NCI-H1417 treated with DMSO at 0.1 percent for 48 hours (cell line): ENCODE results near the gene DCTN1.

ENCODE experiments used
- DNase-seq: peaks from one replicate; lab custom pipeline; 2025; lab: John Stamatoyannopoulos, UW

DCTN1 gene

GRCh38 chr2:74413001-74413698, 33.0 kb upstream of the DCTN1 start:
- no peak for DNase-seq

- no peak for DNase-seq
Measured at GRCh38 chr2:74407682-74408081, 27.6 kb upstream of the DCTN1 start.

DNA sequence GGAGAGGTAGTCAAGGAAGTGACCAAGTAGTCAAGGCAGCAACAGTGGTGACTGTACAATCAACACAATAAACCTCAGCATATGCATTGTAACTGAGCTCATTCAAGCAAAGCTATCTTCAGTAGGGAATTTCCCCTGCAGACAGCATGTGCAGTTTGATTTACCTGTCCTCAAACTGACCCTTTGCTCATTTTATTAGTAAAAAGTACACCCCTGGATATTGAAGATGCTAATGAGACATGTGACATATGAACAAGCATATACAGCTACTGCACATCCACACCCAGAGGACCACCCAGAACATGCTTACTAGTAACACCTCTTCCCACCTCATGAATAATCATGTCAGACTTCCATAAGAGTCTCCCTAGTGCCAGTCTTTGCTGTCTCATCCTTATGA, 25.9 kb upstream of the DCTN1 start:
- DNase-seq, result no peak

GRCh38 chr2:74401891-74402290, 21.8 kb upstream of the DCTN1 start:
- no peak for DNase-seq

DNA sequence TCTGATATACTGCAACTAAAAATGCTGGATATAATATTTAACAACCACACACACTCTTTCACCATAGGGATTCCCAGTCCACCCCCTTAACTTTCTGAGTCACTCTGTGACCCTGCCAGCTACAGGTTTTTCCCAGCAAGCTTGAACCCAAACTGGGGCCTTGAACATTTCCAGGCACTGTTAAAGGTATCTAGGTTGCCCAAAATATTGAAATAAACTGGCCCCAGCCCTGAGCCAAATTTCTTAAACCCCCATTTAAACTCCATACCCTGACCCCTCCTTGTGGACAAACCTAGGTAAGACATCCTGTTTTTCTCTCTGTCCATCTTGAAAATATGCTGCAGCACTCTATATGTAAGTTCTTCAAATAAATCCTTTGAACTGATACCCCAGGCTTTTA, 19.7 kb upstream of the DCTN1 start:
- DNase-seq, result no peak

DNA sequence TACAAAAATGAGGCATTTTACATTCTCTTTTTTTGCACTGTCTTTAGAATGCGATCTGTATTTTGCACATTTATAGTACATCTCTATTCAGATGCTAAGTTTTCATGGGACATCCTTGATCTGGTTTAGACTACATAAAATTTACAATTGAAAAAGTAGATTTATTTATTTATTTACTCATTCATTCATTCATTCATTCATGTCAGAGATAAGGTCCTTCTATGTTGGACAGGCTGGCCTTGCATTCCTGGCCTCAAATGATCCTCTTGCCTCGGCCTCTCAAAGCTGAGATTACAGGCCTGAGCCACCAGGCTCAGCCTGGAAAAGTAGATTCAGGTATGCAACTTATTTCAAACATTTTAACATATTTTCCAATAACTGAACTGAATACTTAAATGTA, 16.0 kb upstream of the DCTN1 start:
- DNase-seq, result no peak

GRCh38 chr2:74393525-74393924, 13.4 kb upstream of the DCTN1 start:
- DNase-seq, result no peak

DNA sequence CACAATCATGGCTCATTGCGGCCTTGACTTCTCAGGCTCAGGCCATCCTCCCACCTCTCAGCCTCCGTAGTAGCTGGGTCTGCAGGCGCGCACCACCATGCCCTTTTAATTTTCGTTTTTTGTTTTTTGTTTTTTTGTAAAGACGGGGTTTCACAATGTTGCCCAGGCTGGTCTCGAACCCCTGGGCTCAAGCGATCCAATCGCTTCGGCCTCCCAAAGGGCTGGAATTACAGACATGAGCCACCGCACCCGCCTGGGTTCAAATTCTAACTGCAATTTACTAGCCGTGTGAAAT, 12.3 kb upstream of the DCTN1 start:
- DNase-seq, result no peak

- DNase-seq, result peak; percentile 85
Measured at GRCh38 chr2:74391580-74392448, 11.7 kb upstream of the DCTN1 start.

GRCh38 chr2:74391209-74391579, 11.1 kb upstream of the DCTN1 start:
- no peak for DNase-seq

DNA sequence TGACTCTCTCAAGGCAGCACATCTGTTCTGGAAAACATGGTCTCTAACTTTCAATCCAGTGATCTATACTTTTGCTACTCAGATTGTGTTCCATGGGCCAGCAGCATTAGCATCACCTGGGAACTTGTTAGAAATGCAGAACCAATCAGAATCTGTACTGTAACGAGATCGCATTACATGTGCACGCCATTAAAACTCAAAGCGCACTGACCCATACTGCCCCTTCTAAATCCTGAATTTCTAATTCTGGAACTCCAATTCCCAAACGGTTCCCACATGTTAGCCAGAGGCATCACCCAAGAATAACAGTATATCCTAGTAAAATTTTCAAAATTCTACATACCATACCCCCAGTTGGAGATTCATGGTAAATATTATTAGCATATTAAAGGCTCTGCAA, 10.5 kb upstream of the DCTN1 start:
- no peak for DNase-seq

DNA sequence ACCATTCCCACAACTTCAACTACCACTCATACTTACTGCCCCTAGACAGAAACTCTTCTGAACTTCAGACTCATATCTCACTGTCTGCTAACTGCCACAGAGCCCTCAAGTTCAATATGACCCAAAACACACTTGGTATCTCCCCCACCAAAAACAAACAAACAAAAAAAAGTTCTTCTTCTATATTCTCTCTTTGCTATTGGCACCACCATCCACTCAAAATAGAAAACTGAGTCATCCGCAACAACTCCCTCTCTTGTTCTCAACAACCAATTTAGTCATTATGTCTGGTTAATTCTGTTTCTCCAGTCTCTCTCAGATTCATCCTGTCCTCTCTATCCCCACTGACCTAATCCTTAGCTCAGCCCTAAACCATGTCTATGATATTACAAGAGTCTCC, 7.2 kb upstream of the DCTN1 start:
- DNase-seq, result no peak

DNA sequence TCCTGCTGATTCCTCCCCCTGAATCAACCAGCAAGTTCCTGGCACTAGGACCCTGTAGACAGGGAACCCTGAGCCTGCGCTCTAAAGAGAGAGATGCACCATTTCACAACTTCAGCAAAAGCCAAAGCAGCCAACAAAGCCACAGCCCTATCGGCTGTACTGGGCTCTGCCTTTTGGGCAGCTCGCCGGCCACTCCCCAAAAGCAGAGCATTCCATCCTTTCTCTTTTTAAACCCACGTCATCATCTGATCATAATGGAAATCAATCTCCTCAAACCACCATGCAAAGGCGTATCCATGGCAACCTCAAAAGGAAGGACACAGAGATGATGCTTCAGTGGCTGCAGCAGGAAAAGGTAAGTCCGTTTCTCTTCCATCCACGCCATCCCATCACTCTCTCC, 5.3 kb upstream of the DCTN1 start:
- DNase-seq, result no peak

- DNase-seq, result no peak
Measured at GRCh38 chr2:74384051-74384450, 3.9 kb upstream of the DCTN1 start.

DNA sequence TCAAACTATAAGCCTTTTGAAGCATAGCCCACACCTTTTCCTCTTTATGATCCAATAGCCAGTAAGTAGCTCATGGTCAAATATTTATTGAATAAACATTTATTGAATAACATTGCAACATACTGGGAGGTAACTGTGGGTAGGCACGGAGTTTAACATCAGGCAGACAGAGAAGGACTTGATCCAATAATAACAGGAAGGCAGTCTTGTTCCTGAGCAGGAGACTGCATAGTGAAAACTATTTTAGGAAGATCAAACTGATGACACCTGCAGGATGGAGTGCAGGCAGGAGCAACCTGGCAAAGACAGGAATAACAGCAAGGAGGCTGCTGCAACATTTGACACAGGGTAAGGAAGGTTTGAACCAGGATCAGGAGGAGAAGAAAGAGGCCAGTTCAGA, 3.1 kb upstream of the DCTN1 start:
- no peak for DNase-seq

- DNase-seq, result no peak
Measured at GRCh38 chr2:74381751-74382150, 1.6 kb upstream of the DCTN1 start.

GRCh38 chr2:74378007-74378406, 2.1 kb downstream of the DCTN1 start:
- no peak for DNase-seq

- no peak for DNase-seq
Measured at GRCh38 chr2:74375838-74376237, 4.3 kb downstream of the DCTN1 start.

GRCh38 chr2:74374509-74375205, 5.5 kb downstream of the DCTN1 start:
- peak; percentile 49 for DNase-seq

DNA sequence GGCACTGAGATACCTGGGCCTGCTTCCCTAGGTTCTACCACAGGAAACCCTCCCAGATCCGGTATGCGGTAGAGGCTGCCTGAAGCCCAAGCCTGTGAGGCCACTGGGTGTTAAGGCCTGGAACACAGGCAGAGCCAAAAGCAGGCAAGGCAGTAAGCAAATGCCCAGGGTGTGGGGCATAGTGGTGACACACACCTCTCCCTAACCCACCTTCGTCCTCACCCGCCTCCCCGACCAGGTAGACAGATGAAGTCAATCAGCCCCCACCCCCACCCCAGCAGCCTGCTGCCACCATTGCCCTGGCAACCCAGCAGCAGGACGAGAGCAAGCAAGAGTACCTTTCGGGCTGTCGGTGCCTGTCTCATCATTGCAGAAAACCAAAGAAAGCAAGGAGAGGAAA, 6.1 kb downstream of the DCTN1 start:
- DNase-seq, result no peak

GRCh38 chr2:74373221-74373676, 6.9 kb downstream of the DCTN1 start:
- no peak for DNase-seq

- DNase-seq, result no peak
Measured at GRCh38 chr2:74372674-74373073, 7.4 kb downstream of the DCTN1 start.

GRCh38 chr2:74371421-74371820, 8.7 kb downstream of the DCTN1 start:
- no peak for DNase-seq
